HG03520 (cell line): ENCODE data around the gene SPN.
"Not testable (repeated sequence)": the region's sequence is repeated elsewhere in the genome, so short reads cannot be mapped to it uniquely, and the experiment has no call there.

ENCODE experiments used
- ATAC-seq: cut with Tn5 transposase; IDR thresholded peaks from one replicate; pipeline ENCODE4 v1.9.1; 2021; ENCODE audit warnings: mild to moderate bottlenecking, moderate library complexity; ENCODE audit not compliant: unreplicated experiment

SPN gene

GRCh38 chr16:29663016-29663806 is at the start of gene SPN:
TSS of gene SPN (plus strand) at chr16:29663247. CDS start at chr16:29663729, 482 bp downstream.
- no peak for ATAC-seq

- ATAC-seq = peak; percentile 42
These were observed 49.6 kb upstream of the SPN start for GRCh38 chr16:29613307-29614057.

- ATAC-seq = not testable (repeated sequence)
These were observed 48.2 kb upstream of the SPN start for GRCh38 chr16:29614691-29615314.

- not testable (repeated sequence) for ATAC-seq
These were observed 46.9 kb upstream of the SPN start for GRCh38 chr16:29616127-29616526.

- not testable (repeated sequence) for ATAC-seq
These were observed 42.5 kb upstream of the SPN start for GRCh38 chr16:29620591-29620990.

GRCh38 chr16:29622738-29623137 is 40.3 kb upstream of the SPN start:
- not testable (repeated sequence) for ATAC-seq

GRCh38 chr16:29623253-29623652 is 39.8 kb upstream of the SPN start:
- ATAC-seq = not testable (repeated sequence)

GRCh38 chr16:29625114-29625513 is 37.9 kb upstream of the SPN start:
- not testable (repeated sequence) for ATAC-seq

GRCh38 chr16:29626778-29627331 is 36.2 kb upstream of the SPN start:
- not testable (repeated sequence) for ATAC-seq

GRCh38 chr16:29627661-29628075 is 35.4 kb upstream of the SPN start:
- peak; percentile 64 for ATAC-seq

GRCh38 chr16:29628707-29629106 is 34.3 kb upstream of the SPN start:
- not testable (repeated sequence) for ATAC-seq

- not testable (repeated sequence) for ATAC-seq
These were observed 33.7 kb upstream of the SPN start for GRCh38 chr16:29629318-29629717.

- not testable (repeated sequence) for ATAC-seq
These were observed 31.4 kb upstream of the SPN start for GRCh38 chr16:29631658-29632057.

- ATAC-seq = not testable (repeated sequence)
These were observed 27.1 kb upstream of the SPN start for GRCh38 chr16:29635902-29636301.

GRCh38 chr16:29636368-29636767 is 26.7 kb upstream of the SPN start:
- not testable (repeated sequence) for ATAC-seq

- ATAC-seq = not testable (repeated sequence)
These were observed 24.3 kb upstream of the SPN start for GRCh38 chr16:29638751-29639150.

- ATAC-seq = no peak
These were observed 21.5 kb upstream of the SPN start for GRCh38 chr16:29641561-29641960.

GRCh38 chr16:29643596-29643995 is 19.5 kb upstream of the SPN start:
- ATAC-seq = no peak

GRCh38 chr16:29644338-29644857 is 18.6 kb upstream of the SPN start:
- ATAC-seq = peak; percentile 69

- no peak for ATAC-seq
These were observed 17.9 kb upstream of the SPN start for GRCh38 chr16:29644973-29645693.
